ENCODE results near the gene GRHL1.
"Not testable (repeated sequence)": the region's sequence is repeated elsewhere in the genome, so short reads cannot be mapped to it uniquely, and the experiment has no call there.

Gene GRHL1

DNA sequence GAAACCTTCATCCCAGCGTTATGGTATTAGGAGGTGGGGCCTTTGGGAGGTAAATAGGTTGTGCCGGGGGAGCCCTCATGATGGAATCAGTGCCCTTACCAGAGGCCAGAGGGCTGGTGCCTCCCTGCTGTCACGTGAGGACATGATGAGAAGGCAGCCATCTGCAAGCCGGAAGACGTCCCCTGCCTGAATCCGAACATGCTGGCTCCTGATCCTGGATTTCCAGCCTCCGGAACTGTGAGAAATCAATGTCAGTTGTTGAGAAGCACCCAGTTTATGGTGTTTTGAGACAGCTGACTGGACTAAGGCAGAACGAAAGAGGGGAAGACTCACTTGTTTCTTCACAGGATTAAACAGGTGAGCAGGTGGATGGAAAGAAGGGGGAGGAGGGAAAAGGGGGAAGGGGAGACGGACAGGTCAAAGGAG lies 78.8 kb downstream of the GRHL1 start:
- no peak for DNase-seq

GRCh38 chr2:10030798-10031197 lies 79.3 kb downstream of the GRHL1 start:
- DNase-seq, result not testable (repeated sequence)

DNA sequence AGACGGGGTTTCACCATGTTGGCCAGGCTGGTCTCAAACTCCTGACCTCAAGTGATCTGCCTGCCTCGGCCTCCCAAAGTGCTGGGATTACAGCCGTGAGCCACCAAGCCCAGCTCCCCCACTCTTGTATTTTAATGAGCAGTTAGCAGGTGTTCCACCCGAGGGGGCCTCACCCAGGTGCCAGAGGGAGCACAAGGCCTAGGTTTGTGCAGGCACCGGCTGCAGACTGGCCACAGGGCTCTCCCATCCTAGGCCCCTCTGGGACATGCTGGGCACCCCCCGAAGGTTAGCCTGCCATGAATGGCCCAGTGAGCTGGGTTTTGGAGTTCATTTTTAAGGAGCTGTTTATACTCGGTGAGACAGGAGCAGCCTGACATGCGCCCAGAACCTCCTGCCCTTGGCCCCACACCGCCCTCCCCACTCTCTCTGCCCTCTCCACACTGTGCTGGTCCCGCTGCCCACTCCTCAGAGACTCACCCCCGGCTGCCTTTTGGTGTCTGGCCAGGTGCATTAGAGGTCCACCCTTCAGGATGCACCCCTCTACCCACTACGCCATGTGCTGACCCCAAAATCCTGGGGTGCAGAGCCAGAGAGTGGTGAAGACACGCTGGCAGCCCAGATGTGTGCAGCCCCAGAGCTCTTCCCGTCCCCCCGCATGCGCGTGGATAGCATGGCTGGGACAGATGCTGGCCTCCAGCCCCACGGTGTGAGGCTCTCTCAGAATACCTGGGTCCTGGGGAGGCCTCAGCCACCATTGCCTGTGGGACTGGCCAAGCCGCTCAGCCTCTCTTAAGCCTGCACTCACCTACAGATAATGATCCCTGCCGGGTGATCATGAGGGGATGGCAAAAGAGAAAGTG lies 80.6 kb downstream of the GRHL1 start:
- DNase-seq, result no peak

DNA sequence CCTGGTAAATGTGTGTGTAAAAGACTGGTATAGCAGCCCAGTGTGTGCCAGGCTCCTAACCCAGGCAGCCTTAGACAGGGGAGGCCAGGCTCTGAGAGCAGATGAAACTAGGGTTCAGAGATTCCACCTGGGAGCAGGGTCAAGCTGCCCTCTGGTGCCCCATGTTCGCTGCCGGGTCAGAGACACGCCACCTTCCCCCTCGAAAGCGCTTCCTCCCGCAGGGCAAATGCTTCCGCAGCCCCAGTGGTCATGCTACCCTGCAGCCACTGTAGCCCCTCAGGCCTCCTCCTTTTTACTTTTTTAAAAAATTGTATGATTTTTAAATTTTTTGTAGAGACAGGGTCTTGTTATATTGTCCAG lies 81.2 kb downstream of the GRHL1 start:
- DNase-seq, result no peak

DNA sequence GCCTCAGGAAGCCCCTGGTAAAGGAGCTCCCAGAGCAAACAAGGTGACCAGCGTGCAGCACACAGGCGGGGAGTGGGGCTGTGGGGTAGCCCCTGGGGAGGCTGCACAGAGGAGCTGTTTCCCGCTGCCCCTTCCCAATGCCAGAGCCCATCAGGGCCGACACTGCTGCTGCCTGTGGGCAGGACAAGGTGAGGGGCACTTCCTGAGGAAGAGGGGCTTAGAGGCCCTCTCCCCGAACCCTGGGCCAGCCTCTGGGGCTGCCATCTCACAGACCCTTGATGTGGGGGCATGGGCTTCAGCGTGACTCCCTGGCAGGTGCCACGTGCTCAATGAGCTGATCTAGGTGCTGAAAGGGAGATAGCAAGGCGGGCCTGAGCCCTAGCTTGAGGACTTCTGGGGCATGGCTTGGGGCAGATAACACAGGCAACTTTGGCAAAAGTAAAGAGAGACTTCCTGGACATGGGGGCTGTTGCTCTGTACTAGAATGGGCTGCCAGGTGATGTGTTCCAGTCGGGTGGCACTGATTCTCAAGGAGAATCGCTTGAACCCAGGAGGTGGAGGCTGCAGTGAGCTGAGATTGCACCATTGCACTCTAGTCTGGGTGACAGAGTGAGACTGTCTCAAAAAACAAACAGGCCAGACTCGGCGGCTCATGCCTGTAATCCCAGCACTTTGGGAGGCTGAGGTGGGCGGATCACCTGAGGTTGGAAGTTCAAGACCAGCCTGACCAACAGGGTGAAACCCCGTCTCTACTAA lies 81.9 kb downstream of the GRHL1 start:
- DNase-seq, result no peak

- no peak for DNase-seq
Observed at GRCh38 chr2:10034333-10035052, 83.0 kb downstream of the GRHL1 start.

- no peak for DNase-seq
Observed at GRCh38 chr2:10035053-10035422, 83.5 kb downstream of the GRHL1 start.

- DNase-seq, result no peak
Observed at GRCh38 chr2:10035633-10036032, 84.1 kb downstream of the GRHL1 start.

- peak; percentile 86 for DNase-seq
Observed at GRCh38 chr2:10036095-10036884, 84.8 kb downstream of the GRHL1 start.

GRCh38 chr2:10038123-10038522 lies 86.6 kb downstream of the GRHL1 start:
- no peak for DNase-seq

- DNase-seq, result no peak
Observed at GRCh38 chr2:10038716-10039115, 87.2 kb downstream of the GRHL1 start.

- no peak for DNase-seq
Observed at GRCh38 chr2:10039658-10040410, 88.3 kb downstream of the GRHL1 start.

DNA sequence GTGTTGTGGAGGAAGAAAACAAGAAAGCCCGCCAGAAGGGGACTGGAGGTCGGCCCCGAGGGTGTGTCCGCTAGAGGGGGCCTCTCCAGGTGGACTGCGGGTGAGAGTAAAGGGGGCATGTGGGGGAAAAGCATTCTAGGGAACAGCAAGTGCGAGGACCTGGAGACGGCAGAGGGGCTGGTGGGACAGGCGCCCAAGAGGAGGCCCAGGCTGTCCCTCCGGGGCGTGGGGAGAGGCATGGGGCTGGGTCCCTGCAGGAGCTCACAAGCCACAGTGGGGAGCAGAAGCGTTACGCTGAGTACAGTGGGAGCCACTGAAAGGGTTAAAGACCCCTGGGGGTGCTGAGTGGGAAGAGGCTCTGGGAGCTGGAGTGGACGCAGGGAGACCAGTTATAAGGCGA lies 90.2 kb downstream of the GRHL1 start:
- no peak for DNase-seq

- no peak for DNase-seq
Observed at GRCh38 chr2:10042301-10043161, 91.0 kb downstream of the GRHL1 start.

- peak; percentile 69 for DNase-seq
Observed at GRCh38 chr2:10043256-10043905, 91.9 kb downstream of the GRHL1 start, which contains the start of gene KLF11. KLF11 (plus strand) TSS chr2:10043550; CDS start chr2:10043717, 167 bp downstream.

DNA sequence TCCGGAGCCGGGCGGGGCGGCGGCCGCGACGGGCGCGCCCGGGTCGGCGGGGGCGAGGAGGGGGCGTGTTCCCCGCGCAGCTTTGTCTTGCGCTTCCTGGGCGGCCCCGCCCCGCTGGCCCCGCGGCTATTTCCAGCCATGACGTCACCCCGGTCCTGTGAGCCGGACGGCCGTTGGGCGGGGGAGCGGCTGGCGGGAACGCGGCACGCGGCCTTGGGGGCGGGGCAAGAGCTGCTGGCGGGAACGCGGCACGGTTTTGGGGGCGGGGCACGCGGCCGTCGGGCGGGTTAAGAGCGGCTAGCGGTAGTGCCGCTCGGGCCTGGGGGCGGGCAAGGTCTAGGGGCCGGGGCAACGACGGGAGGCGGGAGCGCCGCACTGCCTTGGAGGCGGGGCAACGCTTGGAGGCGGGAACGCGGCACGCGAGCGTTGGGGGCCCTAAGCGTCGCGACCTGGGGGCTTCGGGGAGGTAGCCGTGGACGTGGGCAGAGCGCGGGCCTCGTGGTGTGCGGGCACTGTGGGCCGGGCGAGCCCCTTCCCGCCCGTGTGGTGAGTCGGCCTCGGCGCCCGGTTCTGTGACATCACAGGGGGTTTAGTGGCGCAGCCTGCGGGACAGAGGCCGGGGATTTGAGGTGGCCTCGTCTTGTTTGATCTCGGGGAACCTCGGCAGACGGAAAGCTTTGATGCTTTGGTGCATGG lies 92.6 kb downstream of the GRHL1 start:
- peak; percentile 31 for DNase-seq

DNA sequence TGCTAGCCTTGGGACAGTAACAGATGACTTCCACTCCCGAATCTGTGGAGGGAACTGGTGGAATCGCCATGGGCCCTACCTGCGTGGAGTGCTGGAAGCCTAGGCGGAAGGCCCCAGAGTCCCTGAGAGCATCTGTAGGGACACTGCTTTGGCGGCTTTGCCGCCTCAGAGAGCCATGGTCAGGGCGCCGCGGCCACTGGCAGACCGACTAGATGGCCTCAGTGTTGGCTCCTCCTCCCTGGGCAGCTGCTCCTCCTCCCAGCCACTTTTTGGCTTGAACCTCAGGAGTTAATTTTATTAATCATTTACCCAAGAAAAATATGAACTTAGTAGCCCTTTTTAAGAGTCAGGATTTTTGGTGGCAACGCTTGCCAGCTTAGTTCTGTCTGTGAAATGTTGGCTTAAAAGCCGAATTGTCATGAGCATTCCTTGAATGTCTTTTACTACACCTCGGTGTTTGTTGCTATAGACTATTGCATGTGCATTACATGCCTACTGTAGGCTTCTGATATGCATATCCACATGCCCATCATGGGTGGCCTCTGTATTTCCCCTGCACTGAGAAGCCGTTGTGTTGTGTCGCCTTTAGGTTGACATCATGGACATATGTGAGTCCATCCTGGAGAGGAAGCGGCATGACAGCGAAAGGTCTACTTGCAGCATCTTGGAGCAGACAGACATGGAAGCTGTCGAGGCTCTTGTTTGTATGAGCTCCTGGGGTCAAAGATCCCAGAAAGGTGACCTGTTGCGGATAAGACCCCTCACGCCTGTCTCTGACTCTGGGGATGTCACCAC lies 94.3 kb downstream of the GRHL1 start:
- no peak for DNase-seq

- no peak for DNase-seq
Observed at GRCh38 chr2:10046931-10047330, 95.4 kb downstream of the GRHL1 start.
